Stimulated activated naive CD8-positive, alpha-beta T cell treated with anti-CD3 and anti-CD28 coated beads, Interleukin-15, Interleukin-2, amounts not matched to agents 100 ng/mL and 50 ng/mL, for 24 hours (primary cell): ENCODE measurements around the gene TADA2B.

Experiments
- H3K27ac Mint-ChIP-seq: one replicate; pipeline ENCODE4 v1.8.0; 2021; ENCODE audit warnings: mild to moderate bottlenecking, mixed read lengths
- H3K27me3 Mint-ChIP-seq: one replicate; pipeline ENCODE4 v1.8.0; 2021; ENCODE audit warnings: mixed read lengths
- H3K36me3 Mint-ChIP-seq: one replicate; pipeline ENCODE4 v1.8.0; 2021; ENCODE audit warnings: low read depth, mixed read lengths
- H3K4me1 Mint-ChIP-seq: one replicate; pipeline ENCODE4 v1.8.0; 2021; ENCODE audit warnings: low read depth, mixed read lengths
- H3K4me3 Mint-ChIP-seq: one replicate; pipeline ENCODE4 v1.8.0; 2021; ENCODE audit warnings: mild to moderate bottlenecking, mixed read lengths
- H3K9me3 Mint-ChIP-seq: one replicate; pipeline ENCODE4 v1.8.0; 2021; ENCODE audit warnings: mixed read lengths

Gene TADA2B

GRCh38 chr4:7025040-7025602, 18.1 kb upstream of the TADA2B start:
- Mint-ChIP-seq H3K36me3 (peaks cover 59% of the 10 kb centered on the region), H3K9me3 (no peaks in the 10 kb centered on the region), H3K27ac (no peak overlapping the region), H3K4me1 (no peaks in the 10 kb centered on the region), H3K4me3 (no peak overlapping the region), H3K27me3 (no peaks in the 10 kb centered on the region)

DNA sequence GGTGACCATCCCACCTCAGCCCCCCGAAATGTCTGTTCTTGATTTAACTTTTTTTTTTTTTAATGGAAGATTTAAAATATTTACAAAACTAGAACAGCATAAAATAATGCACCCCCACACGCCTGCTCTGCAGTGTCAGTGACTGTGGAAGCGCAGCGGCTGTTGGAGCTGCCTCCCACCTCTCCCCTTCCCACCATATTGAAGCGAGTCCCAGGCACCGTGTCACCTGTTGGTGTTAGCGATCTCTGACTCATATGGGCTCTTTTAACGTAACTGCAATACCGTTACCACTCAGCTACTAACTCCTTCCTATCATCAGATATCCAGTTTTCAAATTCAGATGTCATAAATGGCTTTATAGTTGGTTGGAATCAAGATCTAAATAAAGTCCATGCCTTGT, 17.1 kb upstream of the TADA2B start:
- Mint-ChIP-seq H3K9me3 (no peaks in the 10 kb centered on the region), H3K36me3 (peaks cover 59% of the 10 kb centered on the region), H3K27me3 (no peaks in the 10 kb centered on the region), H3K4me3 (no peak overlapping the region), H3K4me1 (no peaks in the 10 kb centered on the region), H3K27ac (no peak overlapping the region)

DNA sequence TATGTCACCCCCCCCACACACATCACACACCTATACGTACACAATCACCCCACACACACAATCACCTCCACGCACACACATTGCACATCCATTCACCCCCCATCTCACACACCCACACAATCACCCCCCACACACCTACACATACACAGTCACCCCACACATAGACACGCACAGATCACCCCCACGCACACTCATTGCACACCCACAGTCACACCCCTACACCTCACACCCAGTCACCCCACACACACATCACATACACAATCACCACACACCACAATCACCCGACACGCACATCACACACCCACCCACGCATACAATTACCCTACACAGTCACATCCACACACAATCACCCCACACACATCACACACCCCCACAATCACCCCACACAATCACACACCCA, 15.9 kb upstream of the TADA2B start:
- Mint-ChIP-seq H3K9me3 (no peaks in the 10 kb centered on the region), H3K27me3 (no peaks in the 10 kb centered on the region), H3K4me1 (no peaks in the 10 kb centered on the region), H3K36me3 (peaks cover 56% of the 10 kb centered on the region), H3K27ac (no peak overlapping the region), H3K4me3 (no peak overlapping the region)

- H3K27ac Mint-ChIP-seq, result no peak overlapping the region
- peaks cover 54% of the 10 kb centered on the region for H3K36me3 Mint-ChIP-seq
- no peaks in the 10 kb centered on the region for H3K27me3 Mint-ChIP-seq
- H3K4me1 Mint-ChIP-seq, result no peaks in the 10 kb centered on the region
- no peaks in the 10 kb centered on the region for H3K9me3 Mint-ChIP-seq
- no peak overlapping the region for H3K4me3 Mint-ChIP-seq
These were observed 15.3 kb upstream of the TADA2B start for GRCh38 chr4:7027913-7028312.

DNA sequence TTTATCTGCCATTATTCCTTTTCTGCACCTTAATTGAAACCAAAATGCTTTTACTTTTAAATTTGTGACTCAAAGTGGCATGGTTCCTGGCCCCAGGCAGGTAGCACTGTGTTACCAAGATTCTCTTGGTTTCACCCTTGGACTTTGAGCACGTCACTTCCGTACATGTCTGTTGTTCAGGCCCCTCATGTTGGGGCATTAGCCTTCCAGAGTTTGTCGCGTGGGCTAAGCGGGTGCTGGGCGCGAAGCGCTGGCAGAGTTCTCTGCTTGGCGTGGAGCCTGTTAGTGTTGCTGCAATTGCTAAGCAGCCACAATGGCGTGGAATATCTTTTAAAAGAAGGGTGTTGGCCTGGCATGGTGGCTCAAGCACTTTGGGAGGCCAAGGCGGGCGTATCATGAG, 14.0 kb upstream of the TADA2B start:
- no peaks in the 10 kb centered on the region for H3K9me3 Mint-ChIP-seq
- H3K36me3 Mint-ChIP-seq, result peaks cover 50% of the 10 kb centered on the region
- H3K4me1 Mint-ChIP-seq, result no peaks in the 10 kb centered on the region
- no peak overlapping the region for H3K27ac Mint-ChIP-seq
- H3K4me3 Mint-ChIP-seq, result no peak overlapping the region
- no peaks in the 10 kb centered on the region for H3K27me3 Mint-ChIP-seq

- Mint-ChIP-seq H3K27ac (no peak overlapping the region), H3K9me3 (no peaks in the 10 kb centered on the region), H3K27me3 (no peaks in the 10 kb centered on the region), H3K4me3 (no peak overlapping the region), H3K36me3 (peaks cover 50% of the 10 kb centered on the region), H3K4me1 (no peaks in the 10 kb centered on the region)
These were observed 13.3 kb upstream of the TADA2B start for GRCh38 chr4:7029921-7030320.

DNA sequence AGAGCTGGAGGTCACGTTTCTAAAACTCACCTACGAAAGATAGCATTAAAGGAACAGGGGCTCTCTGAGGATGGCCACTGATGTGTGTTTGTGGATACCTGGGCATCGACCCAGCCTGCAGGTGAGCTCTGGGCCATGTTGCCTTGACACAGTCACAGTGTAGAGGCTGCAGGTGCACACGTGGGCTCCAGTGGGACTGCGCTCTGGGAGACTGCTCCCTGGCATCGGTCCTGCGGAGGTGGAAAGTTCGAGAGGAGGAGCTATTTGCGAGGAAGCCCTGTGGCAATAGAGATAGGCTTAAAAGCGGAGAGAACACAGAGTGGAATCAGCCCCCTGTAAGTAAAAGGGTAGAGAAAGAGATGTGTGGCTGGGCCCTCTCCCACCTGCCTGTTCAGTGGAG, 12.3 kb upstream of the TADA2B start:
- H3K4me1 Mint-ChIP-seq, result no peaks in the 10 kb centered on the region
- H3K27me3 Mint-ChIP-seq, result no peaks in the 10 kb centered on the region
- H3K4me3 Mint-ChIP-seq, result no peak overlapping the region
- no peak overlapping the region for H3K27ac Mint-ChIP-seq
- peaks cover 47% of the 10 kb centered on the region for H3K36me3 Mint-ChIP-seq
- H3K9me3 Mint-ChIP-seq, result no peaks in the 10 kb centered on the region

- Mint-ChIP-seq H3K4me1 (no peaks in the 10 kb centered on the region), H3K27me3 (no peaks in the 10 kb centered on the region), H3K4me3 (no peak overlapping the region), H3K27ac (no peak overlapping the region), H3K9me3 (no peaks in the 10 kb centered on the region), H3K36me3 (peaks cover 37% of the 10 kb centered on the region)
These were observed 11.4 kb upstream of the TADA2B start for GRCh38 chr4:7031558-7032449.

- Mint-ChIP-seq H3K27ac (no peak overlapping the region), H3K36me3 (peaks cover 30% of the 10 kb centered on the region), H3K9me3 (no peaks in the 10 kb centered on the region), H3K4me1 (no peaks in the 10 kb centered on the region), H3K4me3 (no peak overlapping the region), H3K27me3 (no peaks in the 10 kb centered on the region)
These were observed 10.6 kb upstream of the TADA2B start for GRCh38 chr4:7032596-7032995.

GRCh38 chr4:7034262-7035081, 8.7 kb upstream of the TADA2B start:
- H3K27me3 Mint-ChIP-seq, result no peaks in the 10 kb centered on the region
- H3K27ac Mint-ChIP-seq, result no peak overlapping the region
- H3K9me3 Mint-ChIP-seq, result no peaks in the 10 kb centered on the region
- peaks cover 15% of the 10 kb centered on the region for H3K36me3 Mint-ChIP-seq
- H3K4me1 Mint-ChIP-seq, result no peaks in the 10 kb centered on the region
- H3K4me3 Mint-ChIP-seq, result no peak overlapping the region

- no peak overlapping the region for H3K27ac Mint-ChIP-seq
- peaks cover 8% of the 10 kb centered on the region for H3K4me1 Mint-ChIP-seq
- H3K9me3 Mint-ChIP-seq, result no peaks in the 10 kb centered on the region
- no peaks in the 10 kb centered on the region for H3K36me3 Mint-ChIP-seq
- H3K4me3 Mint-ChIP-seq, result no peak overlapping the region
- no peaks in the 10 kb centered on the region for H3K27me3 Mint-ChIP-seq
These were observed 5.7 kb upstream of the TADA2B start for GRCh38 chr4:7037425-7037824.

DNA sequence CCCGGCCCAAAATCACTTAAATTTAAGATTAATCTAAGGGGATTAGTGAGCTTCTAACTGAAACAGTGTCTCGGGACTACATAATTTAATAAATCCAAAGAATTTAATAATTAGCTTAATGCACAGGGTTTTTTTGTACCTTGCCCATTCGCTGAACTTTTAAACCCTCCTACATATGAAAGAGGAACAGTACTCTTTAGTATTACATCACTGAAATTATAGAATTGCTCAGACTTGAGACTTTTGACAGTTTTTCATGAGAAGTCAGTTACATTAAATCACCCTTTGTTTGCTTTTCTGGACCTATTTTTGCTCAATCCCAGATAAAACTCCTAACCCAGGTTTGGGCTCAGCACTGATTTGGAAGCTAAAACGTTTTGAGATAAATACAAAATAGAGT, 2.4 kb upstream of the TADA2B start:
- Mint-ChIP-seq H3K36me3 (no peaks in the 10 kb centered on the region), H3K9me3 (no peaks in the 10 kb centered on the region), H3K4me3 (no peak overlapping the region), H3K27me3 (no peaks in the 10 kb centered on the region), H3K27ac (no peak overlapping the region), H3K4me1 (peaks cover 27% of the 10 kb centered on the region)

DNA sequence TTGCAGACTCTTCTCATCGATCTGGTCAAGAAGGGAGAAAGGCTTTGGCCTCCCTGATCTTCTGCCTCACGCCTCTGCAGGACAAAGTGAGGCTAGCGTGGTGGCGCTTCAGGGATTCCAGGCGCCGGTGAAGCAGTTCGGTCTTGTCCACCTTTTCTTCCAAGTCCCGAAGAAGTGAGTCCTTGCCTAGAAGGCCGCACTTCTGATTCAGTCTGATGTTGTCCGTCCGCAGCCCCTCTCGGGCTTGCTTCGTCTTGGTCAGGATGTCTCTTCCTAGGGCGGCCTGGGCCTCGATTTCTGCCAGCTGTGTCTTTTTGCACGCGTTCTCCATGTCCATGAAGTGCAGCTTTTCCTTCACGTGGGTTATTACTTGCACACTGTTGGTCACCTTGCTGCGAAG, 1.9 kb upstream of the TADA2B start:
- Mint-ChIP-seq H3K9me3 (no peaks in the 10 kb centered on the region), H3K27me3 (no peaks in the 10 kb centered on the region), H3K4me3 (no peak overlapping the region), H3K4me1 (peaks cover 32% of the 10 kb centered on the region), H3K27ac (no peak overlapping the region), H3K36me3 (no peaks in the 10 kb centered on the region)

DNA sequence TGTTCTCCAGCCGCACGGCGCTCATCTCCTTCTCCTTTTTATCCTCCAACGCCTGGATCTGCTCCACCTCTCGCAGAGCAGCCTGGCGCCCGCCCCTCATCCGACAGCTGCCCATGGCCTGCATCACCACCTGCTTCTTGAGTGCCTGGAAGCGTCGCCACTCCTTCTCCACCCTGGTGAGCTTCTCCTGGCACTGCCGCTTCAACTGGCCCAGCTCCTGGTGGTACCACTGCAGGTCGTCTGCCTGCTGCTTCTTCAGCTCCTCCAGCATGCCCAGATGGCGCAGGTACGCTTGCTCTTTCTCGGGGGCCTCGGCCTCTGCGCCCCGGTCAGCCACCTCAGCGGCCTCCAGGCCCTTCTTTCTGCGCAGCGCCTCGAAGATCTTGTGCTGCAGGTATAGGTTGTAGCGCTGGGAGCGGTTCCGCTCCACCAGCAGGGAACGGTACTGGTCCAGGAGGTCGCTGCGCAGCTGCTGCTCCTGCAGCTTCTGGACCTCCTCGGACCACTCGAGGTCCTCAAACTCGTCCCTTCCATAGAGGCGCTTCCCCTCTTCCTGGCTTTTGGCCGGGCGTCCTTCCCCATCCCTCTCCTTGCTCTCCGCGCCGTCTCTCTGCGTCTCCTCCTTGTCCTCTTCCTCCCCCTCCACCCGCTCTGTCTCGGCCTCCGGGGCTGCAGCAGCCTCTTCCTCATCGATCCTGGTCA, 1.2 kb upstream of the TADA2B start:
- peak overlapping the region; percentile 36 for H3K27ac Mint-ChIP-seq
- H3K4me3 Mint-ChIP-seq, result peak overlapping the region; percentile 85
- peaks cover 39% of the 10 kb centered on the region for H3K4me1 Mint-ChIP-seq
- no peaks in the 10 kb centered on the region for H3K9me3 Mint-ChIP-seq
- no peaks in the 10 kb centered on the region for H3K27me3 Mint-ChIP-seq
- H3K36me3 Mint-ChIP-seq, result no peaks in the 10 kb centered on the region
